GM21360 (cell line): Measurements from ENCODE around the gene KAT6B.
"Not testable (repeated sequence)": the region's sequence is repeated elsewhere in the genome, so short reads cannot be mapped to it uniquely, and the experiment has no call there.

Experiments used
- ATAC-seq: cut with Tn5 transposase; IDR thresholded peaks from one replicate; pipeline ENCODE4 v1.9.1; 2021; ENCODE audit warnings: mild to moderate bottlenecking, moderate library complexity; ENCODE audit not compliant: unreplicated experiment

KAT6B gene

GRCh38 chr10:75030371-75030770, 204.0 kb downstream of the KAT6B start:
- no peak for ATAC-seq

GRCh38 chr10:75032119-75032518, 205.7 kb downstream of the KAT6B start:
- ATAC-seq: no peak

GRCh38 chr10:75032813-75033212, 206.4 kb downstream of the KAT6B start:
- no peak for ATAC-seq

- no peak for ATAC-seq
These were observed 207.2 kb downstream of the KAT6B start for GRCh38 chr10:75033399-75034130.

GRCh38 chr10:75034131-75034512, 207.7 kb downstream of the KAT6B start:
- no peak for ATAC-seq

GRCh38 chr10:75034714-75035258, 208.4 kb downstream of the KAT6B start:
- no peak for ATAC-seq

- no peak for ATAC-seq
These were observed 209.7 kb downstream of the KAT6B start for GRCh38 chr10:75035975-75036708.

- no peak for ATAC-seq
These were observed 211.1 kb downstream of the KAT6B start for GRCh38 chr10:75037171-75038153.

GRCh38 chr10:75038335-75038734, 211.9 kb downstream of the KAT6B start:
- ATAC-seq: no peak

GRCh38 chr10:75040576-75040975, 214.2 kb downstream of the KAT6B start:
- ATAC-seq: no peak

GRCh38 chr10:75042292-75042974, 216.0 kb downstream of the KAT6B start:
- no peak for ATAC-seq

- ATAC-seq: no peak
These were observed 217.1 kb downstream of the KAT6B start for GRCh38 chr10:75043256-75044131.

GRCh38 chr10:75048669-75049098, 222.3 kb downstream of the KAT6B start:
- no peak for ATAC-seq

GRCh38 chr10:75049316-75050148, 223.1 kb downstream of the KAT6B start:
- no peak for ATAC-seq

- ATAC-seq: no peak
These were observed 223.9 kb downstream of the KAT6B start for GRCh38 chr10:75050149-75050919.

GRCh38 chr10:75051308-75051707, 224.9 kb downstream of the KAT6B start:
- ATAC-seq: no peak

- ATAC-seq: not testable (repeated sequence)
These were observed 229.6 kb downstream of the KAT6B start for GRCh38 chr10:75055896-75056406.
